ENCODE measurements around the gene AKR1C4.
"Not testable (repeated sequence)": the region's sequence is repeated elsewhere in the genome, so short reads cannot be mapped to it uniquely, and the experiment has no call there.

AKR1C4 gene

GRCh38 chr10:5198386-5198785, 1.7 kb downstream of the AKR1C4 start:
- Histone ChIP-seq H3K9ac (ENCODE audit: low read depth, low read length, poor library complexity, severe bottlenecking) (no peak overlapping the region), H3K4me1 (ENCODE audit: insufficient read depth, low read length, poor library complexity, severe bottlenecking) (no peaks in the 10 kb centered on the region), H2AFZ (ENCODE audit: low read length) (no peak overlapping the region), H3K4me2 (ENCODE audit: low read depth, low read length, poor library complexity, severe bottlenecking) (no peak overlapping the region), H3F3A (ENCODE audit: low read depth) (no peaks in the 10 kb centered on the region), H3K27me3 (ENCODE audit: insufficient read depth, low read length, poor library complexity, severe bottlenecking) (no peaks in the 10 kb centered on the region), H3K4me3 (ENCODE audit: low read length, poor library complexity, severe bottlenecking) (no peak overlapping the region), H3K9me3 (ENCODE audit: insufficient read depth, low read depth, low read length) (peaks cover 11% of the 10 kb centered on the region; the same call in 1 of the 2 replicates), H3K79me2 (ENCODE audit: insufficient read depth, low read length) (no peaks in the 10 kb centered on the region), H3K36me3 (ENCODE audit: insufficient read depth, low read length) (no peaks in the 10 kb centered on the region), H4K20me1 (ENCODE audit: insufficient read depth, low read length, poor library complexity, severe bottlenecking) (no peaks in the 10 kb centered on the region), H3K9me2 (replicated peaks; ENCODE audit: low read depth, low read length) (no peaks in the 10 kb centered on the region)
- TF ChIP-seq EZH2phosphoT487 (IDR thresholded peaks at IDR 0.05; ENCODE audit: borderline replicate concordance) (no peak), CTCF (conservative IDR thresholded peaks at IDR 0.05; ENCODE audit: low read length) (no peak)

- H3K79me2 ChIP-seq (ENCODE audit: insufficient read depth, low read length) = no peaks in the 10 kb centered on the region
- no peaks in the 10 kb centered on the region for H3K4me1 ChIP-seq (ENCODE audit: insufficient read depth, low read length, poor library complexity, severe bottlenecking)
- no peaks in the 10 kb centered on the region for H3K36me3 ChIP-seq (ENCODE audit: insufficient read depth, low read length)
- no peak overlapping the region for H3K4me2 ChIP-seq (ENCODE audit: low read depth, low read length, poor library complexity, severe bottlenecking)
- H3K4me3 ChIP-seq (ENCODE audit: low read length, poor library complexity, severe bottlenecking) = no peak overlapping the region
- TF ChIP-seq EZH2phosphoT487 (IDR thresholded peaks at IDR 0.05; ENCODE audit: borderline replicate concordance) = no peak
- peak; percentile 40 for TF ChIP-seq CTCF (conservative IDR thresholded peaks at IDR 0.05; ENCODE audit: low read length)
- H3K9me2 ChIP-seq (replicated peaks; ENCODE audit: low read depth, low read length) = no peaks in the 10 kb centered on the region
- no peak overlapping the region for H3K9ac ChIP-seq (ENCODE audit: low read depth, low read length, poor library complexity, severe bottlenecking)
- H4K20me1 ChIP-seq (ENCODE audit: insufficient read depth, low read length, poor library complexity, severe bottlenecking) = no peaks in the 10 kb centered on the region
- no peaks in the 10 kb centered on the region for H3F3A ChIP-seq (ENCODE audit: low read depth)
- no peak overlapping the region for H2AFZ ChIP-seq (ENCODE audit: low read length)
- H3K27me3 ChIP-seq (ENCODE audit: insufficient read depth, low read length, poor library complexity, severe bottlenecking) = no peaks in the 10 kb centered on the region
- H3K9me3 ChIP-seq (ENCODE audit: insufficient read depth, low read depth, low read length) = peaks cover 12% of the 10 kb centered on the region; the same call in 1 of the 2 replicates
These were observed 2.8 kb downstream of the AKR1C4 start for GRCh38 chr10:5199398-5199797.

GRCh38 chr10:5206799-5207198, 10.2 kb downstream of the AKR1C4 start:
- H3K9ac ChIP-seq (ENCODE audit: low read depth, low read length, poor library complexity, severe bottlenecking) = peak overlapping the region; percentile 41
- no peaks in the 10 kb centered on the region for H3K9me2 ChIP-seq (replicated peaks; ENCODE audit: low read depth, low read length)
- peaks cover 25% of the 10 kb centered on the region for H3K4me1 ChIP-seq (ENCODE audit: insufficient read depth, low read length, poor library complexity, severe bottlenecking)
- TF ChIP-seq EZH2phosphoT487 (IDR thresholded peaks at IDR 0.05; ENCODE audit: borderline replicate concordance) = no peak
- TF ChIP-seq CTCF (conservative IDR thresholded peaks at IDR 0.05; ENCODE audit: low read length) = no peak
- no peaks in the 10 kb centered on the region for H3K36me3 ChIP-seq (ENCODE audit: insufficient read depth, low read length)
- H3K4me2 ChIP-seq (ENCODE audit: low read depth, low read length, poor library complexity, severe bottlenecking) = peak overlapping the region; percentile 67
- peak overlapping the region; percentile 38 for H3K4me3 ChIP-seq (ENCODE audit: low read length, poor library complexity, severe bottlenecking)
- no peaks in the 10 kb centered on the region for H3F3A ChIP-seq (ENCODE audit: low read depth)
- H3K9me3 ChIP-seq (ENCODE audit: insufficient read depth, low read depth, low read length) = peaks cover 12% of the 10 kb centered on the region; the same call in 1 of the 2 replicates
- H4K20me1 ChIP-seq (ENCODE audit: insufficient read depth, low read length, poor library complexity, severe bottlenecking) = no peaks in the 10 kb centered on the region
- H2AFZ ChIP-seq (ENCODE audit: low read length) = peak overlapping the region; percentile 34; the same call in 1 of the 2 replicates
- H3K79me2 ChIP-seq (ENCODE audit: insufficient read depth, low read length) = no peaks in the 10 kb centered on the region
- no peaks in the 10 kb centered on the region for H3K27me3 ChIP-seq (ENCODE audit: insufficient read depth, low read length, poor library complexity, severe bottlenecking)

- not testable (repeated sequence) for H3K27me3 ChIP-seq (ENCODE audit: insufficient read depth, low read length, poor library complexity, severe bottlenecking); H3K9ac ChIP-seq (ENCODE audit: low read depth, low read length, poor library complexity, severe bottlenecking); H3K9me2 ChIP-seq (replicated peaks; ENCODE audit: low read depth, low read length); H2AFZ ChIP-seq (ENCODE audit: low read length); H3K4me2 ChIP-seq (ENCODE audit: low read depth, low read length, poor library complexity, severe bottlenecking); H3F3A ChIP-seq (ENCODE audit: low read depth); H3K79me2 ChIP-seq (ENCODE audit: insufficient read depth, low read length); H3K9me3 ChIP-seq (ENCODE audit: insufficient read depth, low read depth, low read length); H3K4me3 ChIP-seq (ENCODE audit: low read length, poor library complexity, severe bottlenecking); H4K20me1 ChIP-seq (ENCODE audit: insufficient read depth, low read length, poor library complexity, severe bottlenecking); H3K36me3 ChIP-seq (ENCODE audit: insufficient read depth, low read length)
- H3K4me1 ChIP-seq (ENCODE audit: insufficient read depth, low read length, poor library complexity, severe bottlenecking) = peaks cover 25% of the 10 kb centered on the region
These were observed 13.1 kb downstream of the AKR1C4 start for GRCh38 chr10:5209776-5210175.

- not testable (repeated sequence) for H3K9me3 ChIP-seq (ENCODE audit: insufficient read depth, low read depth, low read length); H3K4me3 ChIP-seq (ENCODE audit: low read length, poor library complexity, severe bottlenecking); H2AFZ ChIP-seq (ENCODE audit: low read length)
These were observed 13.6 kb downstream of the AKR1C4 start for GRCh38 chr10:5210261-5210660.

More at GRCh38 chr10:5210261-5210660, 13.6 kb downstream of the AKR1C4 start:
- not testable (repeated sequence) for H3K36me3 ChIP-seq (ENCODE audit: insufficient read depth, low read length); H3K27me3 ChIP-seq (ENCODE audit: insufficient read depth, low read length, poor library complexity, severe bottlenecking); H3K9ac ChIP-seq (ENCODE audit: low read depth, low read length, poor library complexity, severe bottlenecking); H4K20me1 ChIP-seq (ENCODE audit: insufficient read depth, low read length, poor library complexity, severe bottlenecking); H3F3A ChIP-seq (ENCODE audit: low read depth); H3K79me2 ChIP-seq (ENCODE audit: insufficient read depth, low read length); H3K9me2 ChIP-seq (replicated peaks; ENCODE audit: low read depth, low read length); H3K4me2 ChIP-seq (ENCODE audit: low read depth, low read length, poor library complexity, severe bottlenecking)
- peaks cover 25% of the 10 kb centered on the region for H3K4me1 ChIP-seq (ENCODE audit: insufficient read depth, low read length, poor library complexity, severe bottlenecking)
